ENCODE data around the gene ANK2.

ANK2 gene

DNA sequence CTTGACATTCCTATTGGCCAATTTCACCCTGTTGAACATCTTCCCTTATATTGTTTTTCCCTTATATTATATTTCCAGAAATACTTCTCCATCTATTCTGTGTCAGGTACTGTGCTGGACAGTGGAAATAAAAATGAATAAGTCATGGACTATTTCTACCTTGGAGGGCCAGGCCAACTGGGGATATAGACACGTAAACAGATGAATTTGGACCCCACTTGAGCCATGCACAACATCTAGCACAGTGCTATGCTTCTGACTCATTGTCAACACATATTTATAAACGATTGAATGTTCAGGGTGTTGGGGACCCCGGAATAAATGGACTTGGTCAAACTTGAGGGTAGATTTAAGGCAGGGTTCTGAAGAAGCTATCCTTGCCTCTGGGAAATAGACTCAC lies 111.1 kb downstream of the ANK2 start:
- Histone ChIP-seq H3K4me3 (replicated peaks; ENCODE audit: insufficient read depth, low read length) (no peak overlapping the region), H3K27me3 (ENCODE audit: insufficient read depth, poor library complexity, severe bottlenecking) (no peaks in the 10 kb centered on the region), H3K27ac (replicated peaks) (no peak overlapping the region)
- TF ChIP-seq POLR2AphosphoS5 (IDR thresholded peaks at IDR 0.05; ENCODE audit: low read depth) (no peak), SPI1 (IDR thresholded peaks at IDR 0.05; ENCODE audit: borderline replicate concordance, low read depth) (no peak), GABPA (IDR thresholded peaks at IDR 0.05; ENCODE audit: low read depth) (no peak)
- TF ChIP-seq, protein P1, sequence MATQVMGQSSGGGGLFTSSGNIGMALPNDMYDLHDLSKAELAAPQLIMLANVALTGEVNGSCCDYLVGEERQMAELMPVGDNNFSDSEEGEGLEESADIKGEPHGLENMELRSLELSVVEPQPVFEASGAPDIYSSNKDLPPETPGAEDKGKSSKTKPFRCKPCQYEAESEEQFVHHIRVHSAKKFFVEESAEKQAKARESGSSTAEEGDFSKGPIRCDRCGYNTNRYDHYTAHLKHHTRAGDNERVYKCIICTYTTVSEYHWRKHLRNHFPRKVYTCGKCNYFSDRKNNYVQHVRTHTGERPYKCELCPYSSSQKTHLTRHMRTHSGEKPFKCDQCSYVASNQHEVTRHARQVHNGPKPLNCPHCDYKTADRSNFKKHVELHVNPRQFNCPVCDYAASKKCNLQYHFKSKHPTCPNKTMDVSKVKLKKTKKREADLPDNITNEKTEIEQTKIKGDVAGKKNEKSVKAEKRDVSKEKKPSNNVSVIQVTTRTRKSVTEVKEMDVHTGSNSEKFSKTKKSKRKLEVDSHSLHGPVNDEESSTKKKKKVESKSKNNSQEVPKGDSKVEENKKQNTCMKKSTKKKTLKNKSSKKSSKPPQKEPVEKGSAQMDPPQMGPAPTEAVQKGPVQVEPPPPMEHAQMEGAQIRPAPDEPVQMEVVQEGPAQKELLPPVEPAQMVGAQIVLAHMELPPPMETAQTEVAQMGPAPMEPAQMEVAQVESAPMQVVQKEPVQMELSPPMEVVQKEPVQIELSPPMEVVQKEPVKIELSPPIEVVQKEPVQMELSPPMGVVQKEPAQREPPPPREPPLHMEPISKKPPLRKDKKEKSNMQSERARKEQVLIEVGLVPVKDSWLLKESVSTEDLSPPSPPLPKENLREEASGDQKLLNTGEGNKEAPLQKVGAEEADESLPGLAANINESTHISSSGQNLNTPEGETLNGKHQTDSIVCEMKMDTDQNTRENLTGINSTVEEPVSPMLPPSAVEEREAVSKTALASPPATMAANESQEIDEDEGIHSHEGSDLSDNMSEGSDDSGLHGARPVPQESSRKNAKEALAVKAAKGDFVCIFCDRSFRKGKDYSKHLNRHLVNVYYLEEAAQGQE (IDR thresholded peaks at IDR 0.05; ENCODE audit: insufficient replicate concordance, low read depth), result no peak
- TF ChIP-seq, protein P2, sequence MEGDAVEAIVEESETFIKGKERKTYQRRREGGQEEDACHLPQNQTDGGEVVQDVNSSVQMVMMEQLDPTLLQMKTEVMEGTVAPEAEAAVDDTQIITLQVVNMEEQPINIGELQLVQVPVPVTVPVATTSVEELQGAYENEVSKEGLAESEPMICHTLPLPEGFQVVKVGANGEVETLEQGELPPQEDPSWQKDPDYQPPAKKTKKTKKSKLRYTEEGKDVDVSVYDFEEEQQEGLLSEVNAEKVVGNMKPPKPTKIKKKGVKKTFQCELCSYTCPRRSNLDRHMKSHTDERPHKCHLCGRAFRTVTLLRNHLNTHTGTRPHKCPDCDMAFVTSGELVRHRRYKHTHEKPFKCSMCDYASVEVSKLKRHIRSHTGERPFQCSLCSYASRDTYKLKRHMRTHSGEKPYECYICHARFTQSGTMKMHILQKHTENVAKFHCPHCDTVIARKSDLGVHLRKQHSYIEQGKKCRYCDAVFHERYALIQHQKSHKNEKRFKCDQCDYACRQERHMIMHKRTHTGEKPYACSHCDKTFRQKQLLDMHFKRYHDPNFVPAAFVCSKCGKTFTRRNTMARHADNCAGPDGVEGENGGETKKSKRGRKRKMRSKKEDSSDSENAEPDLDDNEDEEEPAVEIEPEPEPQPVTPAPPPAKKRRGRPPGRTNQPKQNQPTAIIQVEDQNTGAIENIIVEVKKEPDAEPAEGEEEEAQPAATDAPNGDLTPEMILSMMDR (IDR thresholded peaks at IDR 0.05; ENCODE audit: insufficient read depth, low read length), result no peak
- DNase-seq (ENCODE audit: low read depth in 1 of 2, low spot score in 1 of 2), result no peak

DNA sequence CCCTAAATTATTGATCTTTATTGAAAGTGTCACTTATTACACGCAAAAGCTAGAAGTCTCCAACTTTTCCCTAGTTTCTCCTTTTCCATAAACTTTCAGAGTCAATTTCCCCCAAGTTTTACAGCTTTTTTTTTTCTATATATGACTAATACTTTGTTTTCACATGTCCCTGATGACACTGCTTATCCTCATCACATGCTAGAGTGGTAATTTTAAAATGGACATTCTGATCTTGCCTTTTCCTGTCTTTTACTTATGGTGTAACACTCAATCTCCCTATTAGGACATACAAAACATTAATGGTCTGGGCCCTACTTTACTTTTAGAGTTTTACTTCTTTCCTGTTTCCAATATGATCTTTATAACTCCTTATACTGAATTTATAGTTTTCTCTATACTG lies 112.6 kb downstream of the ANK2 start:
- no peak overlapping the region for H3K27ac ChIP-seq (replicated peaks)
- no peak overlapping the region for H3K4me3 ChIP-seq (replicated peaks; ENCODE audit: insufficient read depth, low read length)
- no peak for DNase-seq (ENCODE audit: low read depth in 1 of 2, low spot score in 1 of 2)
- no peak for TF ChIP-seq GABPA (IDR thresholded peaks at IDR 0.05; ENCODE audit: low read depth)
- TF ChIP-seq, protein P1 (IDR thresholded peaks at IDR 0.05; ENCODE audit: insufficient replicate concordance, low read depth), result no peak
- TF ChIP-seq, protein P2 (IDR thresholded peaks at IDR 0.05; ENCODE audit: insufficient read depth, low read length), result no peak
- no peak for TF ChIP-seq POLR2AphosphoS5 (IDR thresholded peaks at IDR 0.05; ENCODE audit: low read depth)
- no peaks in the 10 kb centered on the region for H3K27me3 ChIP-seq (ENCODE audit: insufficient read depth, poor library complexity, severe bottlenecking)

DNA sequence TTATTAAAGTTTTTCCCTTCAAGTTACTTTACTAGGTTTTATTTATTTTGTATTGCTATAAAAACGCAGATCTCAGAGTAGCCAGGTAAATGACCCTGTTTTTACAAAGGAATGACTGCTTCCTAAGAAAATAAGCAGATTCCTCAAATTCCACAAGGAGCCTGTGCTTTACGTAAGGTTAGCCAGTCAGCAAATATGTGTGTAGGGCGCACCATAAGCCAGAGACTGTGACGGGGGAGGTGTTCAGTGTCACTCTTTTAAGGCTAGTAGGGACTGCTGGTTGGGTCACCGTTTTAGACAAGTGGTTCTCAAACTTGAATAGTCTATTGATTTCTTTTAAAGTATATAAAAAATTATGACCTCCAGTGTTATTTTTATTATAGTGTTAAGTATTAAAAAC lies 119.9 kb downstream of the ANK2 start:
- no peaks in the 10 kb centered on the region for H3K27me3 ChIP-seq (ENCODE audit: insufficient read depth, poor library complexity, severe bottlenecking)
- TF ChIP-seq, protein P2 (IDR thresholded peaks at IDR 0.05; ENCODE audit: insufficient read depth, low read length), result no peak
- TF ChIP-seq POLR2AphosphoS5 (IDR thresholded peaks at IDR 0.05; ENCODE audit: low read depth) (no peak), GABPA (IDR thresholded peaks at IDR 0.05; ENCODE audit: low read depth) (no peak), SPI1 (IDR thresholded peaks at IDR 0.05; ENCODE audit: borderline replicate concordance, low read depth) (no peak)
- TF ChIP-seq, protein P1 (IDR thresholded peaks at IDR 0.05; ENCODE audit: insufficient replicate concordance, low read depth), result no peak
- no peak for DNase-seq (ENCODE audit: low read depth in 1 of 2, low spot score in 1 of 2)
- H3K4me3 ChIP-seq (replicated peaks; ENCODE audit: insufficient read depth, low read length), result no peak overlapping the region
- H3K27ac ChIP-seq (replicated peaks), result no peak overlapping the region
